NCI-H510A treated with DMSO at 0.1 percent for 48 hours (cell line): Measurements from ENCODE around the gene TFE3.
"Not testable (repeated sequence)": the region's sequence is repeated elsewhere in the genome, so short reads cannot be mapped to it uniquely, and the experiment has no call there.

Source experiments
- DNase-seq: peaks from one replicate; lab custom pipeline; 2025; lab: John Stamatoyannopoulos, UW

TFE3 gene

DNA sequence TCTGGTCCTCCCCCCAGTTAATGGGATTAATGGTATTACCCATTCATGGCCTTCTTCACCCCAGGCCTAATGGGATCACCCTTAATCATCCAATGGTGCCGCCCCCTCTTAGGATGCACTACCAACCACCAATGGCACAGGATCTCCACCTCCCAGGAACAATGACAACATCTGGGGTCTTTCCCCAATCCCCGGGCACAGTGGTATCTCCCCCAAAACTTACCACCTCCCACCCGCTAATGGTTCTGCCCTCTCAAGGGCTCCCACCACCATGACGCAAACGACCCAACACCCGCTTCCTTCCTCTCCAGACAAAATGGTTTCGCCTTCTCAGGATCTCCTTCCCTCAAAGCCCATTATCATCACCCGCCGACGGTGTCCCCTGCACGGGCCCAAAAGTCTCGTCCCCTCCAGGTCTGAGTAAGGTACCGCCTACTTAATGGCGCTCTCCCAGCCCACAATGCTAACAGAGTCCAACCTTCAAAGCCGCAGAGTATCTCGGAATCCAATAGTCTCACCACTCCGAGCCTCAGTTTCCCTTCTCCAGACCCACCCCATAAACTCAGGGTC lies 41.6 kb downstream of the TFE3 start:
- DNase-seq, result no peak

DNA sequence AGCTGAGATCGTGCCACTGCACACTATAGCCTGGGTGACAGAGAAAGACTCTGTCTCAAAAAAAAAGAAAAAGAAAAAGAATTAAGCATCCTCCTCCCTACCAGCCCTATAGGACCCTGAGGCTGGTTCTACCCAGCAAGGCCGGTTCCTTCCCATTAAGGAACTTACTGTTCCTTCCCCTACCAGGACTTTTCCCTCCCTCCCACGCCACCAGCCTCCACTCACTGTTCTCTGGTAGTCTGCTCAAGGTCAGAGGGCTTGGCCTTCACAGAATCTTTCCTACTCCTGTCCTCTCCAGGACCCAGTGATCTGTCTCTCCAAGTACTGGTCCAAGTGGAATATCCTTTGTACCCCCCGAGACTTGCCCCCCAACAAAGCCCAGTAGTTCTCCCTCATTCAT lies 42.5 kb downstream of the TFE3 start:
- DNase-seq, result no peak

DNA sequence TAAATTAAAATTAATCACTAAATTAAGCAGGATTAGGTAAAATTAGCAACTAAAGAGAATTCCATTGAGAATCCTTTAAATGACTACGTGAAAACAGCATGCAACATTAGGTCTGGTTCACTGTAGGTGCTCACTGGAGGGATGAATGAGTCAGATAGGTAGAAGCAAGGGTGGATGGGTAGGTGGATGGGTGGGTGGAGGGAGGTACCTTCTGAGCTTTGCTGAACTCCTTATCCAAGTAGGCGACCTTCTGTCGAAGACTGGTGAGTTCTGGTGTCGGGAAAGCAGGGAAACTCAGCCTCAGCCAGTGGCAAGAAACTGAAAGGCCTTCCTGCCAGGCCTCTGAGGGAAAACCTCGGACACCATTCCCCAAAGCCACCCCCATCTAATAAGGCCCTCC lies 44.1 kb downstream of the TFE3 start:
- DNase-seq, result no peak

DNA sequence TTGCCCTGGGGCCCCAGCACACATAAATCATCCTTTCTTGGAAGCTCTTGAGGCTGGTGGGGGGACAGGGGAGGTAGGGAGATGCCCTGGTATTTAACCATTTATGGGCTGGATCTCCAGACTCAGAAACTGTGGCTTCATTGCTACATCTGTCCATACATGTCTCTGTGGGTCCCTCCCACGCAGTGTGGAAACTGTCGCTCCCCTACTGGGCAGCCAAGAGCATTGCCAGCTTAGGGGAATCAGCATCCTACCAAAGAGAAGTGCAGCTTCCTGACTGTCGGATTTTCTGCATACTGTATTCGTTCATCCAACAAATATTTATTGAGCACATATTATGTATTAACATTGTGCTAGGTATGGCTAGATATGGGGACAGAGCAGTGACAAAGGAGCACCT lies 44.8 kb downstream of the TFE3 start:
- no peak for DNase-seq

DNA sequence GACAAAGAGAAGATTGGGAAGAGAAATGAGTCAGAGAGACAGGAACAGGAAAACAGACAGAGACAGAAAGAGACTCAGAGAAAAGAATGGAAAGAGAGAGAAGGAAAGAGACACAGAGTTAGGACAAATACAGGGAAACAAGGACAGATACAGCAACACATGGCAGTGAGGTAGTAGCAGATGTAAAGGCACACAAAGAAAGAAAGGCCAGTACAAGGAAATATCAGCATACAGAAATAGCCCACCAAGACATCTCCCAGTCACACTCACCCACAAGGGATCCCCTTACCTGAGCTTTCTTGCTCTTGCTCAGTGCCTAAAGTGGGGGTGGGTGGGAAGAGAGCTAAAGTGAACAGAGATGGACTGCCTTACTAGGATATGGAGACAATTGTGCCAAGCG lies 45.3 kb downstream of the TFE3 start:
- no peak for DNase-seq

DNA sequence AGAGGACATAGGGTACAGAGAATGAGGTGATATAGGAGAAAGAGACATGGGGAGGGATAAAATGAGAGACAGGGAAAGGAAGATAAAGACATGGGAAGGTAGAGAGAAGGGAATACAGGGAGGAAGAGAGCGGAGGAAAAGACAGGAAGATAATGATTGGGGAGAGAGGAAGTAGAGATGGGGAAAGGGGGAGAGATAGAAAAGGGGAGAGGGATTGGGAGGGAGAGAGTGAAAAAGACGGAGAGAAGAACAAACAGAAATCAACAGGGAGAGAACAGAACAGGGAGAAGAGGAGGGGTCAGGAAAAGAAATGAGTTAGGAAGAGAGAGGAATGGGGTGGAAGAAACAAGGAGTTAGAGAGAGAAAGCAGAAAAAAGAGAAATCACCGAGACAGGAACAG lies 45.7 kb downstream of the TFE3 start:
- no peak for DNase-seq

DNA sequence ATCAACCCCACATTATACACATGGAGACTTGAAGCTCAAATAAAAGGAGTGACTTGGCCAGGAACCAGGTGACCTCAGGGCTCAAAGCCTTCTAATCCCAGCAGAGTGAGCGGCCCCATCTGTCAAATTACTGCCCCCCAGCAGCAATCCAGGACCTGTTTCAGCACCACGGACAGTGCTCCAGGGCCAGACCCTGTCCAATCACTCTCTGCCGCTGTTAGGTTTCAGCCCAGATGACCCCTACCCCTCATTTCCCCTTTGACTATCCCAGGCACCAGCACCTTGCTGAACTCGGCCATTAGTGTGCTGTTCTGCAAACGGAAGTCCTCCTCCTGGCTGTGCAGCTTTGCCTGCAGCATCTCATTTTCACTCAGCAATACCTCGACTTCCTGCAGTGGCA lies 46.2 kb downstream of the TFE3 start:
- DNase-seq, result no peak

DNA sequence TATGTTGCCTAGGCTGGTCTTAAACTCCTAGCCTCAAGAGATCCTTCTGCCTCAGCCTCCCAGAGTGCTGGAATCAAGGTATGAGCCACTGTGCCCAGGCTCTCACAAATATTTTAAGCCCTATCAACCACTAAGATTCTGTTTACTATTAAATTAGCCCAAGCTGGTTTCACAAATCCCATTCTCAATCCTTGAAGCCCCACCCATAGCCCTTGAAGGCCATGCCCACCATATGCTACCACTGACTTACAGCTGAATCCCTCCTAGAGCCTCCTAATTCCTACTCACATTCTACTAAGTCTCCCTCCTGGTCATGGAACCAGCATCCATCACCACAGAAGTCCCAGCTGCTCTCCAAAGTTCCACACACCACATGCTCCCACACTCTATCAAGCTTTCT lies 50.8 kb downstream of the TFE3 start:
- no peak for DNase-seq

DNA sequence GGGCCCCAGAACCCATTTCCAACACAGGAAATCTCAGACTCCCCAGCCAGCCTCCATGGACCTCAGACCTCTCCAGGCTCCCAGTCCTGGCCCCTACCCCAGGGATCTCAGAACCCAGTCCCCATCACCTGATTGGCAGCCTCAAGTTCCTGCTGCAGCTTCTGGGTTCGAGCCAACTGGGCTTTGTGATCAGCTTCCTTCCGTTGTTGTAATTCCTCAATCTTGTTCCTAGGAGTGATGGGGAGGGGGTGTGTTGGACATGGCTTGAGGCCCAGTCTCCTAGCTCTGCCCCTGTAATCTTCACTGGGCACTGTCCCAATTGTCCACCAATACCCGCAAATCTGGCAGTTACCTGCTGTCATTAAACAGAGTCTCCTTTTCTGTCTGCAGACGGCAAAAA lies 53.7 kb downstream of the TFE3 start:
- no peak for DNase-seq

DNA sequence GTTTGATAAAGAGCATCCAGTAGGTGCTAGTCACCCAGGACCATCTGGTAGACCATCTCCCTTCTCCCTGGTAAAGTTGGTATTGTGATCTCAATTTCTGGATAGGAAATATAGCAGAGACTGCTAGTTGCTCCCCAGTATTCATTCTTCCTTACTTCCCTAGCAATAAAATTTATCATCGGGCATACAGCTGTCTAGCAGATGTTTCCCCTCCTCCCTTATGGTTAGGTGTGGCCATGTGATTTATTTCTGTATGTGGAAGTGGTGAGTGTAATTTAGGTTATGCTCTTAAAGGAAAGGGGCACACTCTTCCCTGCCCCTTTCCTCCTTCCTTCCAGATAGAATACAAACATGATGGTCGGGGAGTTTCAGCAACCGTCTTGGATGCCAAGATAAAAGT lies 59.3 kb downstream of the TFE3 start:
- DNase-seq, result no peak

DNA sequence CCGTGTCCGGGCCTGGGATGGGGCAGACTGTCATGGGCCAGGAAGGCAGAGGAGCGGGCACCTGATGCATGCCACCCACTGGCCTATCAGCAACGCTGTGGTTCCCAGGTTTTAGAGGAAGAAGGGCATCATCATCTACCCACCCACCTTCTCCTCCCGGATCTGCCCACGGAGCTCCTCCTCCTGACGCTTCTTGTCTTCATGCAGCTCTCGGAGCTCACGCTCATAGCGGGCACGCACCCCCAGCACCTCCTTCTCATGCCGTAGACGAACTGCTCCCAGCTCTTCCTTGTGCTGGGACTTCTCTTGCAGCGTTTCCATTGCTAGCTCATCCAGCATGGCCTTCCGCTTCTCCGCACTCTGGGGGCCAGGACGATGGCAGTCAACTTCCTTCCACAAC lies 60.1 kb downstream of the TFE3 start:
- no peak for DNase-seq

DNA sequence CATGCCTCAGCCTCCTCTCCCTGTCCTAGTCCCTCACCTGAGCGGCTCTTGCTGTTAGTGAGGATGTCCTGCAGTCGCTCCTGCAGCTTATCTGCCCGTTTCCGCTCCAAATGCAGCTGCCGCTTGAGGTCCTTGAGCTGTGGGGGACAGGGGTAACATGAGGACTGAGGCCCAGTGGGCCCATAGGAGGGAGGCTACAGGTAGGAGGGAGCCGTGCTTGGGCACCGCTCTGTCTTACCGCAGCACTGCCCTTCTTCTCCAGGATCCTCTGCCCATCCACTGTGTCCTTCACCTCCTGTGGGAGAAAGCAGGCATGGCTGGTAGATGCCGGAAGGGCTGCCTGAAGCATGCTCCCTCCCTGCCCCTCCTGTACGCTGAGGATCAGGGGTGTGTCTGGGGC lies 62.0 kb downstream of the TFE3 start:
- no peak for DNase-seq

DNA sequence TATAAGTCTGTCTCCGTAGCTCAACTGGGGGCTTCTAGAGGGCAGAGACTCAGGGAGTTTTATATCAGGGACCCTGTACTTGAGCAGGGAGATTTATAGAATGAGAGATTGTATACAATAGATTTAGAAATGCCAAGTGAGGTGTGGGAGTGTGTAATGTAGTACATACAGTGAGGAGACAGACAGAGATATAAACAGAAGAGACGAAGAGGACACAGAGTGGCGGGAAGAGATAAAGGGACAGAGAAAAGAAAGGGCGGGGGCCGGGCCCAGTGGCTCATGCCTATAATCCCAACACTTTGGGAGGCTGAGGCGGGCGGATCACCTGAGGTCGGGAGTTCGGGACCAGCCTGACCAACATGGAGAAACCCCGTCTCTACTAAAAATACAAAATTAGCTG lies 62.8 kb downstream of the TFE3 start:
- not testable (repeated sequence) for DNase-seq
